SK-N-SH treated with all-trans-retinoic acid at 6 μM for 48 hours (cell line): ENCODE measurements around the gene KRTAP4-16.

Source experiments
- ATAC-seq: fragments of 200-7000 bp; cut with Tn5 transposase; 3 replicates; pipeline ENCODE4 v1.9.1; 2020; ENCODE audit warnings: mild to moderate bottlenecking, moderate library complexity
- ARNTL ChIP-seq: fragments of 450-650 bp; formaldehyde crosslinking; IDR thresholded peaks from 2 replicates; pipeline ENCODE4 v1.5.0; 2020; ENCODE audit warnings: low read depth, mild to moderate bottlenecking, moderate library complexity, borderline replicate concordance
- BACH2 ChIP-seq: fragments of 250-450 bp; sonication (Bioruptor Pico); IDR thresholded peaks from 2 replicates; pipeline ENCODE4 v1.9.0; 2021; ENCODE audit warnings: mild to moderate bottlenecking, borderline replicate concordance
- CSDC2 ChIP-seq: fragments of 250-450 bp; sonication (Bioruptor Pico); IDR thresholded peaks from 2 replicates; pipeline ENCODE4 v1.5.0; 2020; ENCODE audit warnings: mild to moderate bottlenecking, moderate library complexity
- ESRRG ChIP-seq: fragments of 250-450 bp; sonication (Bioruptor Pico); IDR thresholded peaks from 2 replicates; pipeline ENCODE4 v1.6.1; 2021; ENCODE audit warnings: mild to moderate bottlenecking
- GLIS3 ChIP-seq: fragments of 250-450 bp; sonication (Bioruptor Pico); IDR thresholded peaks from 2 replicates; pipeline ENCODE4 v1.5.0; 2020; ENCODE audit warnings: mild to moderate bottlenecking, moderate library complexity
- ISL1 ChIP-seq: fragments of 250-450 bp; sonication (Bioruptor Pico); IDR thresholded peaks from 2 replicates; pipeline ENCODE4 v2.1.2; 2022; ENCODE audit warnings: mild to moderate bottlenecking, moderate library complexity
- OSR1 ChIP-seq: fragments of 250-450 bp; sonication (Bioruptor Pico); IDR thresholded peaks from 2 replicates; pipeline ENCODE4 v1.8.0; 2022; ENCODE audit warnings: moderate library complexity, mild to moderate bottlenecking, inconsistent platforms
- PPARA ChIP-seq: fragments of 250-450 bp; sonication (Bioruptor Pico); IDR thresholded peaks from 2 replicates; pipeline ENCODE4 v1.5.0; 2020; ENCODE audit warnings: mild to moderate bottlenecking, borderline replicate concordance
- RARB ChIP-seq: fragments of 250-450 bp; sonication (Bioruptor Pico); IDR thresholded peaks from 2 replicates; pipeline ENCODE4 v1.8.0; 2021; ENCODE audit warnings: mild to moderate bottlenecking, moderate library complexity
- SNAI2 ChIP-seq: fragments of 250-450 bp; sonication (Bioruptor Pico); IDR thresholded peaks from 2 replicates; pipeline ENCODE4 v1.5.0; 2020; ENCODE audit warnings: mild to moderate bottlenecking, moderate library complexity
- TCF4 ChIP-seq: fragments of 250-450 bp; sonication (Bioruptor Pico); IDR thresholded peaks from 2 replicates; pipeline ENCODE4 v1.8.0; 2021; ENCODE audit warnings: mild to moderate bottlenecking, moderate library complexity, borderline replicate concordance
- TOX ChIP-seq: fragments of 250-450 bp; sonication (Bioruptor Pico); IDR thresholded peaks from 2 replicates; pipeline ENCODE4 v1.8.0; 2021; ENCODE audit warnings: mild to moderate bottlenecking, moderate library complexity, borderline replicate concordance
- ZC3H10 ChIP-seq: fragments of 250-450 bp; sonication (Bioruptor Pico); IDR thresholded peaks from 2 replicates; pipeline ENCODE4 v1.5.1; 2021; ENCODE audit warnings: mild to moderate bottlenecking, moderate library complexity
- ZFP3 ChIP-seq: fragments of 250-450 bp; sonication (Bioruptor Pico); IDR thresholded peaks from 2 replicates; pipeline ENCODE4 v1.5.0; 2020; ENCODE audit warnings: mild to moderate bottlenecking, moderate library complexity
- ZFP30 ChIP-seq: fragments of 450-650 bp; formaldehyde crosslinking; IDR thresholded peaks from 2 replicates; pipeline ENCODE4 v1.5.0; 2022; ENCODE audit warnings: mild to moderate bottlenecking, moderate library complexity
- ZNF565 ChIP-seq: fragments of 450-650 bp; formaldehyde crosslinking; conservative IDR thresholded peaks from 2 replicates; pipeline ENCODE4 v1.5.0; 2020; ENCODE audit warnings: low read depth, mild to moderate bottlenecking, moderate library complexity
- ZNF70 ChIP-seq: fragments of 450-650 bp; formaldehyde crosslinking; IDR thresholded peaks from 2 replicates; pipeline ENCODE4 v1.5.0; 2020; ENCODE audit warnings: mild to moderate bottlenecking, moderate library complexity
- ZNF8 ChIP-seq: fragments of 450-650 bp; formaldehyde crosslinking; IDR thresholded peaks from 2 replicates; pipeline ENCODE4 v1.5.0; 2020; ENCODE audit warnings: mild to moderate bottlenecking, moderate library complexity
- TF ChIP-seq, protein P1 (sequence below): fragments of 250-450 bp; sonication (Bioruptor Pico); IDR thresholded peaks from 2 replicates; pipeline ENCODE4 v1.5.1; 2021; ENCODE audit warnings: mild to moderate bottlenecking, moderate library complexity
- TF ChIP-seq, protein P2 (sequence below): fragments of 250-450 bp; sonication (Bioruptor Pico); IDR thresholded peaks from 2 replicates; pipeline ENCODE4 v1.5.0; 2020; ENCODE audit warnings: mild to moderate bottlenecking, moderate library complexity
- TF ChIP-seq, protein P3 (sequence below): fragments of 250-450 bp; sonication (Bioruptor Pico); IDR thresholded peaks from 2 replicates; pipeline ENCODE4 v1.8.0; 2020; ENCODE audit warnings: mild to moderate bottlenecking, moderate library complexity, borderline replicate concordance
- TF ChIP-seq, protein P4 (sequence below): fragments of 250-450 bp; sonication (Bioruptor Pico); IDR thresholded peaks from 2 replicates; pipeline ENCODE4 v1.5.1; 2020; ENCODE audit warnings: low read depth, mild to moderate bottlenecking, moderate library complexity

The KRTAP4-16 gene

DNA sequence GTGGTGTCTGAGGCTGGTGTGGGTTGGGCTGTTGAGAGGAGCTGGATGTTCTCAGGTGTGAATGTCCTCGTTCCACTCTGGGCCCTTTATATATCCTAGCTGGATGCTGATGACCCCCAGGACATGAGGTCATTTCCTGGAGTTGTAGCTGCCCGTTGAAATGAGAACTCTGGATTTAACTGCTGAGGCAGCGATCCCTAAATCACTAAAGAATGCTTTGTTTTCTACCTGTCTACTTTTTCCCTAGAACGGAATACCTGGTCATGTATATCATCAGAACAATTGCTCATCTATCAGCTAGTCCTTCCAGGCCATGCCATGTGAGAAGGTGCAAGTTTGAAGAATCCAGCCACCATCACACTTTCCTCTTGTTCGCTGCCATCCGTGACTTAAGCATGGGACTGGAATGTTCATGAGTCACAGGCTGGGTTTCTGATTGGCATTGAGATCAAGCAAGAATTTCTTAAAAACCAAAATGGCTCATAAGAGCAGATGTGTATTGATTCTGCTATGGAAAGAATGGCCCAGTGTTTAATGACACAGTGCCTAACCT is 41.9 kb downstream of the KRTAP4-16 start, which contains the start of gene KRTAP2-3:
Gene KRTAP2-3, minus strand, starts transcription at position 63 of the 553 bp plus-strand sequence. CDS start 64 bp downstream, outside the sequence.
- TF ChIP-seq, protein P1, sequence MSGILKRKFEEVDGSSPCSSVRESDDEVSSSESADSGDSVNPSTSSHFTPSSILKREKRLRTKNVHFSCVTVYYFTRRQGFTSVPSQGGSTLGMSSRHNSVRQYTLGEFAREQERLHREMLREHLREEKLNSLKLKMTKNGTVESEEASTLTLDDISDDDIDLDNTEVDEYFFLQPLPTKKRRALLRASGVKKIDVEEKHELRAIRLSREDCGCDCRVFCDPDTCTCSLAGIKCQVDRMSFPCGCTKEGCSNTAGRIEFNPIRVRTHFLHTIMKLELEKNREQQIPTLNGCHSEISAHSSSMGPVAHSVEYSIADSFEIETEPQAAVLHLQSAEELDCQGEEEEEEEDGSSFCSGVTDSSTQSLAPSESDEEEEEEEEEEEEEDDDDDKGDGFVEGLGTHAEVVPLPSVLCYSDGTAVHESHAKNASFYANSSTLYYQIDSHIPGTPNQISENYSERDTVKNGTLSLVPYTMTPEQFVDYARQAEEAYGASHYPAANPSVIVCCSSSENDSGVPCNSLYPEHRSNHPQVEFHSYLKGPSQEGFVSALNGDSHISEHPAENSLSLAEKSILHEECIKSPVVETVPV, result no peak
- TF ChIP-seq TCF4 (CRISPR knock-in tag) (no peak), PPARA (CRISPR knock-in tag) (no peak), BACH2 (no peak), ZFP30 (CRISPR knock-in tag) (no peak), CSDC2 (CRISPR knock-in tag) (no peak), ISL1 (CRISPR knock-in tag) (no peak)
- TF ChIP-seq, protein P2, sequence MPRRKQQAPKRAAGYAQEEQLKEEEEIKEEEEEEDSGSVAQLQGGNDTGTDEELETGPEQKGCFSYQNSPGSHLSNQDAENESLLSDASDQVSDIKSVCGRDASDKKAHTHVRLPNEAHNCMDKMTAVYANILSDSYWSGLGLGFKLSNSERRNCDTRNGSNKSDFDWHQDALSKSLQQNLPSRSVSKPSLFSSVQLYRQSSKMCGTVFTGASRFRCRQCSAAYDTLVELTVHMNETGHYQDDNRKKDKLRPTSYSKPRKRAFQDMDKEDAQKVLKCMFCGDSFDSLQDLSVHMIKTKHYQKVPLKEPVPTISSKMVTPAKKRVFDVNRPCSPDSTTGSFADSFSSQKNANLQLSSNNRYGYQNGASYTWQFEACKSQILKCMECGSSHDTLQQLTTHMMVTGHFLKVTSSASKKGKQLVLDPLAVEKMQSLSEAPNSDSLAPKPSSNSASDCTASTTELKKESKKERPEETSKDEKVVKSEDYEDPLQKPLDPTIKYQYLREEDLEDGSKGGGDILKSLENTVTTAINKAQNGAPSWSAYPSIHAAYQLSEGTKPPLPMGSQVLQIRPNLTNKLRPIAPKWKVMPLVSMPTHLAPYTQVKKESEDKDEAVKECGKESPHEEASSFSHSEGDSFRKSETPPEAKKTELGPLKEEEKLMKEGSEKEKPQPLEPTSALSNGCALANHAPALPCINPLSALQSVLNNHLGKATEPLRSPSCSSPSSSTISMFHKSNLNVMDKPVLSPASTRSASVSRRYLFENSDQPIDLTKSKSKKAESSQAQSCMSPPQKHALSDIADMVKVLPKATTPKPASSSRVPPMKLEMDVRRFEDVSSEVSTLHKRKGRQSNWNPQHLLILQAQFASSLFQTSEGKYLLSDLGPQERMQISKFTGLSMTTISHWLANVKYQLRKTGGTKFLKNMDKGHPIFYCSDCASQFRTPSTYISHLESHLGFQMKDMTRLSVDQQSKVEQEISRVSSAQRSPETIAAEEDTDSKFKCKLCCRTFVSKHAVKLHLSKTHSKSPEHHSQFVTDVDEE (CRISPR knock-in tag), result no peak
- peak; percentile 74 for ATAC-seq

DNA sequence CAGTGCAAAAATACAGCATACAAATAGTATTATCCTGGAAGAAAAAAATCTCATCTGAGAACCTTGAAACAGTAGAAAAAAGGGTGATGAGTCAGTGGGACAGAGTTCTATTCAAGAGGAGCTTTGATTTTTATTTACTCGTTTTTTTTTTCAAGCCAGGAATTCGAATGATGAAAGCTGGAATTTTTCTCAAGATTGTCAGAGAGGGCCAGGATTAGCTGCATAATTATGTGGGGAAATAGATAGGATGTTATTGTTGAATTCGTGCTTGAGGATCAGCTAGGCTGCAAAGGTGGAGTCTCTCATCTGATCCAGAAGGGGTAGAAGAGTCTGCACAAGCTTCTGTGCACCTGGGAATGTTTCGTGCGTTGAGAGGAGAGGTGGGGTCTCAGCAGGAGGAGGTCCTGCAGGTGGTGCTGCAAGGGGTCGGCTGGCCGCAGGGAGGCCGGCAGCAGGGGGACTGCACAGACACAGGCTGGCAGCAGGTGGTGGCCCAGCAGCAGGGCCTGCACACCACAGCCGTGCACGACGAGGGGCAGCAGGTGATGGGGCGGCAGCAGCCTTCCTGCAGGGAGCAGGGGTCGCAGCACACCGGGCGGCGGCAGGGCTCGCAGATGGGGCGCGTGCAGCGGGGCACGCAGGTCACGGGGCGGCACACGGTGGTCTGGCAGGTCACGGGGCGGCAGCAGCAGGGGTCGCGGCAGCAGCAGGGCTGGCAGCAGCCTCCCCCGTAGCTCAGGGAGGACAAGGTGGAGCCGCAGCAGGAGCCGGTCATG is 42.5 kb downstream of the KRTAP4-16 start:
- peak; percentile 49 for ATAC-seq

DNA sequence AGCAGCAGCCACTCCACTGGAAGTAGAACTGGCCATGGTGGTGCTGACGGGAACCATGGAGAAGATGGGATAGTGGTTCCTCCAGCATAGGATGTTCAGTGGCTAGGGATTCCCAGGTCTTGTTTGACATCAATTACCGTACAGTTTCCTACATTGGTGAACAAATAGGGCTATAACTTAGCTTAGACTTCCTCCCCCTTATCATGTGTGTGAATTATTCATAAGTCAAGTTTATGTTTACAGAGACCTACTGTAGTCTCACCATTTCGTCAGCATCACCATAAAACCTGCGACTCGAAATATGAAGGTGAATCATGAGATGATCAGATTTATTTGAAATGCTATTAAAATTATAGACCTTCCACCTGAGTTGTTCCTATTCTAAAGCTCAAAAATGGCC is 43.3 kb downstream of the KRTAP4-16 start:
- ATAC-seq, result no peak
- TF ChIP-seq TOX (CRISPR knock-in tag), result no peak
- TF ChIP-seq ZFP3, result no peak
- TF ChIP-seq ZNF565 (CRISPR knock-in tag), result no peak
- no peak for TF ChIP-seq GLIS3 (CRISPR knock-in tag)
- no peak for TF ChIP-seq ZFP30 (CRISPR knock-in tag)
- no peak for TF ChIP-seq CSDC2 (CRISPR knock-in tag)
- TF ChIP-seq ARNTL (CRISPR knock-in tag), result no peak
- no peak for TF ChIP-seq ZC3H10 (CRISPR knock-in tag)
- TF ChIP-seq, protein P2 (CRISPR knock-in tag), result no peak
- no peak for TF ChIP-seq PPARA (CRISPR knock-in tag)
- no peak for TF ChIP-seq RARB (CRISPR knock-in tag)
- TF ChIP-seq, protein P3, sequence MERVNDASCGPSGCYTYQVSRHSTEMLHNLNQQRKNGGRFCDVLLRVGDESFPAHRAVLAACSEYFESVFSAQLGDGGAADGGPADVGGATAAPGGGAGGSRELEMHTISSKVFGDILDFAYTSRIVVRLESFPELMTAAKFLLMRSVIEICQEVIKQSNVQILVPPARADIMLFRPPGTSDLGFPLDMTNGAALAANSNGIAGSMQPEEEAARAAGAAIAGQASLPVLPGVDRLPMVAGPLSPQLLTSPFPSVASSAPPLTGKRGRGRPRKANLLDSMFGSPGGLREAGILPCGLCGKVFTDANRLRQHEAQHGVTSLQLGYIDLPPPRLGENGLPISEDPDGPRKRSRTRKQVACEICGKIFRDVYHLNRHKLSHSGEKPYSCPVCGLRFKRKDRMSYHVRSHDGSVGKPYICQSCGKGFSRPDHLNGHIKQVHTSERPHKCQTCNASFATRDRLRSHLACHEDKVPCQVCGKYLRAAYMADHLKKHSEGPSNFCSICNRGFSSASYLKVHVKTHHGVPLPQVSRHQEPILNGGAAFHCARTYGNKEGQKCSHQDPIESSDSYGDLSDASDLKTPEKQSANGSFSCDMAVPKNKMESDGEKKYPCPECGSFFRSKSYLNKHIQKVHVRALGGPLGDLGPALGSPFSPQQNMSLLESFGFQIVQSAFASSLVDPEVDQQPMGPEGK, result no peak
- no peak for TF ChIP-seq SNAI2
- TF ChIP-seq ZNF70 (CRISPR knock-in tag), result no peak

DNA sequence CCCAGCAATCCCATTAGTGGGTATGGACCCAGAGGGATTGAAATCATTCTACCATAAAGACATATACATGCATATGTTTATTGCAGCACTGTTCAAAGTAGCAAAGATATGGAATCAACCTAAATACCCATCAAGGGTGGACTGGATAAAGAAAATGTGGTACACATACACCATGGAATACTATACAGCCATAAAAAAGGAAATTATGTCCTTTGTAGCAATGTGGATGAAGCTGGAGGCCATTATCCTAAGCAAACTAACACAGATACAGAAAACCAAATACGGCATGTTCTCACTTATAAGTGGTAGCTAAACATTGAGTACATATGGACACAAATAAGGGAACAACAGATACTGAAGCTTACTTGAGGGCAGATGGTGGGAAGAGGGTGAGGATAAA is 44.5 kb downstream of the KRTAP4-16 start:
- ATAC-seq, result no peak
- TF ChIP-seq OSR1 (CRISPR knock-in tag), result no peak
- no peak for TF ChIP-seq ZFP30 (CRISPR knock-in tag)
- TF ChIP-seq, protein P3, result no peak
- no peak for TF ChIP-seq ESRRG (CRISPR knock-in tag)
- TF ChIP-seq RARB (CRISPR knock-in tag), result no peak
- no peak for TF ChIP-seq TOX (CRISPR knock-in tag)
- TF ChIP-seq PPARA (CRISPR knock-in tag), result no peak
- TF ChIP-seq, protein P4, sequence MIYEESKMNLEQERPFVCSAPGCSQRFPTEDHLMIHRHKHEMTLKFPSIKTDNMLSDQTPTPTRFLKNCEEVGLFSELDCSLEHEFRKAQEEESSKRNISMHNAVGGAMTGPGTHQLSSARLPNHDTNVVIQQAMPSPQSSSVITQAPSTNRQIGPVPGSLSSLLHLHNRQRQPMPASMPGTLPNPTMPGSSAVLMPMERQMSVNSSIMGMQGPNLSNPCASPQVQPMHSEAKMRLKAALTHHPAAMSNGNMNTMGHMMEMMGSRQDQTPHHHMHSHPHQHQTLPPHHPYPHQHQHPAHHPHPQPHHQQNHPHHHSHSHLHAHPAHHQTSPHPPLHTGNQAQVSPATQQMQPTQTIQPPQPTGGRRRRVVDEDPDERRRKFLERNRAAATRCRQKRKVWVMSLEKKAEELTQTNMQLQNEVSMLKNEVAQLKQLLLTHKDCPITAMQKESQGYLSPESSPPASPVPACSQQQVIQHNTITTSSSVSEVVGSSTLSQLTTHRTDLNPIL (CRISPR knock-in tag), result no peak
- TF ChIP-seq ARNTL (CRISPR knock-in tag), result no peak
- TF ChIP-seq ZNF8, result no peak
- TF ChIP-seq GLIS3 (CRISPR knock-in tag), result no peak
- no peak for TF ChIP-seq ZNF70 (CRISPR knock-in tag)
- TF ChIP-seq TCF4 (CRISPR knock-in tag), result no peak
- no peak for TF ChIP-seq ZFP3
